ENCODE data around the gene NT5C2.
A peak's percentile ranks its signal among the peaks of the same experiment; 100 is the strongest.

The NT5C2 gene

GRCh38 chr10:103127241-103127640, 65.8 kb downstream of the NT5C2 start:
- DNase-seq (ENCODE audit: low read depth, low spot score): no peak
- H3K27ac ChIP-seq: no peak overlapping the region

- H3K27ac ChIP-seq: no peak overlapping the region
- no peak for DNase-seq (ENCODE audit: low read depth, low spot score)
Measured at GRCh38 chr10:103125323-103126267, 67.5 kb downstream of the NT5C2 start.

GRCh38 chr10:103124420-103125096, 68.5 kb downstream of the NT5C2 start:
- H3K27ac ChIP-seq: no peak overlapping the region
- no peak for DNase-seq (ENCODE audit: low read depth, low spot score)

GRCh38 chr10:103123282-103124024, 69.6 kb downstream of the NT5C2 start:
- no peak for DNase-seq (ENCODE audit: low read depth, low spot score)
- H3K27ac ChIP-seq: no peak overlapping the region

- DNase-seq (ENCODE audit: low read depth, low spot score): no peak
- H3K27ac ChIP-seq: peak overlapping the region; percentile 4
Measured at GRCh38 chr10:103120977-103121735, 71.9 kb downstream of the NT5C2 start.

- H3K27ac ChIP-seq: peak overlapping the region; percentile 4
- DNase-seq (ENCODE audit: low read depth, low spot score): no peak
Measured at GRCh38 chr10:103120546-103120945, 72.5 kb downstream of the NT5C2 start.

GRCh38 chr10:103117247-103117646, 75.8 kb downstream of the NT5C2 start:
- DNase-seq (ENCODE audit: low read depth, low spot score): no peak
- H3K27ac ChIP-seq: peak overlapping the region; percentile 77

GRCh38 chr10:103114876-103115275, 78.2 kb downstream of the NT5C2 start:
- peak overlapping the region; percentile 77 for H3K27ac ChIP-seq
- peak; percentile 12 for DNase-seq (ENCODE audit: low read depth, low spot score)

GRCh38 chr10:103111918-103112877, 80.9 kb downstream of the NT5C2 start:
- H3K27ac ChIP-seq: no peak overlapping the region

GRCh38 chr10:103111031-103111917, 81.8 kb downstream of the NT5C2 start:
- DNase-seq (ENCODE audit: low read depth, low spot score): no peak
- no peak overlapping the region for H3K27ac ChIP-seq

More at GRCh38 chr10:103111918-103112877, 80.9 kb downstream of the NT5C2 start:
- DNase-seq (ENCODE audit: low read depth, low spot score): no peak

- H3K27ac ChIP-seq: no peak overlapping the region
- DNase-seq (ENCODE audit: low read depth, low spot score): no peak
Measured at GRCh38 chr10:103110407-103110806, 82.7 kb downstream of the NT5C2 start.

GRCh38 chr10:103109821-103110220, 83.3 kb downstream of the NT5C2 start:
- H3K27ac ChIP-seq: no peak overlapping the region
- no peak for DNase-seq (ENCODE audit: low read depth, low spot score)

- no peak overlapping the region for H3K27ac ChIP-seq
- no peak for DNase-seq (ENCODE audit: low read depth, low spot score)
Measured at GRCh38 chr10:103106539-103106938, 86.5 kb downstream of the NT5C2 start.

GRCh38 chr10:103105462-103105861, 87.6 kb downstream of the NT5C2 start:
- no peak overlapping the region for H3K27ac ChIP-seq
- no peak for DNase-seq (ENCODE audit: low read depth, low spot score)

- no peak overlapping the region for H3K27ac ChIP-seq
- no peak for DNase-seq (ENCODE audit: low read depth, low spot score)
Measured at GRCh38 chr10:103104721-103105120, 88.4 kb downstream of the NT5C2 start.

GRCh38 chr10:103103989-103104388, 89.1 kb downstream of the NT5C2 start:
- no peak for DNase-seq (ENCODE audit: low read depth, low spot score)
- no peak overlapping the region for H3K27ac ChIP-seq

- no peak for DNase-seq (ENCODE audit: low read depth, low spot score)
- H3K27ac ChIP-seq: no peak overlapping the region
Measured at GRCh38 chr10:103102195-103102594, 90.9 kb downstream of the NT5C2 start.

- no peak overlapping the region for H3K27ac ChIP-seq
- no peak for DNase-seq (ENCODE audit: low read depth, low spot score)
Measured at GRCh38 chr10:103100620-103101019, 92.5 kb downstream of the NT5C2 start.
